GM23248 (cell line): Measurements from ENCODE around the gene SLC39A12.

ENCODE experiments used
- EZH2 ChIP-seq: fragments of 200-600 bp; sonication (generic); IDR thresholded peaks from 2 replicates; pipeline ENCODE4 v1.6.1; 2018; ENCODE audit warnings: antibody characterized with exemption, mild to moderate bottlenecking; ENCODE audit not compliant: insufficient read depth, poor library complexity, severe bottlenecking
- EZH2phosphoT487 ChIP-seq: fragments of 200-600 bp; sonication (generic); IDR thresholded peaks from 2 replicates; pipeline ENCODE4 v1.6.1; 2018; ENCODE audit warnings: antibody characterized with exemption, moderate library complexity, mild to moderate bottlenecking, low read depth; ENCODE audit not compliant: insufficient read depth

GRCh38 chr10:17913604-17914003 is 38.1 kb upstream of the SLC39A12 start:
- no peak for TF ChIP-seq EZH2
- TF ChIP-seq EZH2phosphoT487 = no peak
